GM12864 (cell line): ENCODE measurements around the gene FNDC3B.

Experiments used
- DNase-seq: peaks from one replicate; pipeline ENCODE4 v3.0.0-alpha.2; 2011; ENCODE audit warnings: low read depth
- H3K4me3 ChIP-seq: 2 replicates; pipeline ENCODE4 v1.5.1; 2011; ENCODE audit warnings: mild to moderate bottlenecking, low read depth, low read length, control low read depth
- CTCF ChIP-seq: IDR thresholded peaks from 2 replicates; pipeline ENCODE4 v1.5.1; 2011; ENCODE audit warnings: low read depth, mild to moderate bottlenecking, moderate library complexity, low read length, control low read depth, inconsistent platforms; ENCODE audit errors: missing control alignments

The FNDC3B gene

DNA sequence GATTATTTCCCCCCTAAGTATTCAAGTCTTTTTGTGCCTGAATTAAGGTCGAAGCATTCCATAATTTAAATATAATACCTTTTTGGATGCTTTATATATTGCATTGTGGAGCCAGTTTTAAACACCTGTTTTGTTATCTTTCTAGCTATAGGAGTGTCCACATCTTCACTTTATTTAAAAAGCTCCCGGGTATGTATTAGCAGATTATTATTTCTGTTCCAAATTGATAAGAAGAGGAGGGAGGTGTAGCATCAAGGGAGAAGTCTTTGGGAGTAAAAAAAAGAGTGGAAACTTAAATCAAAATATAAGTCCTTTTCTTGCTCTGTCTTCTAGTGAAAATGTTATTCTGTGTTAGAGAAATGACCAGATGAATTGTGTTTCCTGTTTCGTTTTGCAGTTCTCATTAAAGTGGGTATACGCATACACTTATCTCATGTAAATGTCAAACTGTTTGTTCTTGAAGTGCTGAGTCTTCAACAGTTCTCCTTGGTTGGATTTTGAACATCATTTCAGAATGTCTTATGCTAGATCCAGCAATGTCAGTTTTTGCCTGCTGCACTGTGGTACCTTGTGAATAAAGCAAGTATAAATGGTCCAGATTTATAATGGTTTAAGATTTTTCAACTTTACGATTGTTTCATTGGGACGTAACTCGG, 105.8 kb downstream of the FNDC3B start:
- peak; percentile 26 for DNase-seq
- TF ChIP-seq CTCF = no peak

DNA sequence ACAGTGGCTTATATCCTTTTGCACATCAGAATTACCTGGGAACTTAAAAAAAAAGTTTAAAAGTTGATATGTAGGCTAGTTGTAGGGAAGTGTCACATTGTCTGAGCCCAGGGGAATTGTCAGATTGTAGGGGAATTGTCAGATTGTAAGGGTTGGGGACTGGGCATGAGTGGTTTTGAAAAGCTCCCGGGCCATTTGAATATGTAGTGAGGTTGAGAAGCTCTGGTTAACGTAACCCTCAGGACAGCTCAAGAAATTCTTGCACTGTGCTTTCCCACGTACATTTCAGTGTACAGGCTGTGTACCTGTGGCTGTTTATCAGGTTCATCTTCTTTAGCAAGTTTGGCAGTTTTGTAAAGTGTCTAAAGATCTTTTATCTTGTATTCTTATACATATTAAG, 107.0 kb downstream of the FNDC3B start:
- DNase-seq = no peak
- no peak overlapping the region for H3K4me3 ChIP-seq
- no peak for TF ChIP-seq CTCF

More for the DNA sequence above, 105.8 kb downstream of the FNDC3B start:
- H3K4me3 ChIP-seq = no peak overlapping the region

GRCh38 chr3:172147113-172147818, 107.9 kb downstream of the FNDC3B start:
- no peak overlapping the region for H3K4me3 ChIP-seq
- DNase-seq = no peak

GRCh38 chr3:172148241-172148640, 108.9 kb downstream of the FNDC3B start:
- TF ChIP-seq CTCF = no peak
- no peak overlapping the region for H3K4me3 ChIP-seq
- DNase-seq = no peak

More at GRCh38 chr3:172147113-172147818, 107.9 kb downstream of the FNDC3B start:
- TF ChIP-seq CTCF = no peak

- DNase-seq = no peak
- no peak overlapping the region for H3K4me3 ChIP-seq
- no peak for TF ChIP-seq CTCF
Observed at GRCh38 chr3:172148702-172149565, 109.6 kb downstream of the FNDC3B start.

DNA sequence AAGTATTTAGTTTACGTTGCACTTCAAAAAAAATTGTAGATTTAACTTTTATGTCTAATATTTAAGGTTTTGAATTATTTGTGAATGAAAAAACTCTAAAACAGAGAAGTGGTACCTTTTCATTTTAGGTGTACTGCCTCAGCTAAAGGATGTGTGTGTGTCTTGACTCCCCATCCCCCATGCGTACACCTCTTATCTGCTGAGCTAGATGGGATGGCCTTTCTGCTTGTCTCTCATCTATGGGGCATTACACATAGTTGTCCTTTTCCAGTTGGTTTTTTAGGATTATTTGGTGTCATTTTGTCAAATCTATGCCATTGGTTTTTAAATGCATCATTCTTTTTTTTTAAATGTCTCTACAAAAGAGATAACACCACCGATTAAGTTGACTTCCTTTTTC, 110.9 kb downstream of the FNDC3B start:
- DNase-seq = no peak
- H3K4me3 ChIP-seq = no peak overlapping the region

More for the DNA sequence above, 110.9 kb downstream of the FNDC3B start:
- TF ChIP-seq CTCF = no peak
